H1 (cell line): ENCODE data around the gene HIC1. TPM values are rescaled to one million over a fixed set of nuclear protein-coding genes. Genes with fewer than 3 reads are reported as not detected.
A peak's percentile ranks its signal among the peaks of the same experiment; 100 is the strongest.

Experiments used
- ASH2L ChIP-seq: fragments of 200-600, 300-600 bp; sonication (generic); IDR thresholded peaks from one replicate; pipeline ENCODE4 v1.7.1; 2017; ENCODE audit warnings: low read length
- CBX8 ChIP-seq: fragments of 300-800, 300-1000 bp; sonication (generic); IDR thresholded peaks from 2 replicates; pipeline ENCODE4 v1.7.1; 2016; ENCODE audit warnings: low read depth, low read length, borderline replicate concordance
- EP300 ChIP-seq, 2 experiments: IDR thresholded peaks; 1 replicate in 1 of 2; 2 replicates in 1 of 2; pipeline ENCODE4 v1.6.1; 2011 to 2012; ENCODE audit warnings: low read depth in 2 of 2, low read length in 2 of 2, mild to moderate bottlenecking in 2 of 2, borderline replicate concordance in 1 of 2, inconsistent platforms in 1 of 2, moderate library complexity in 1 of 2
- JUN ChIP-seq: IDR thresholded peaks from 2 replicates; pipeline ENCODE4 v1.6.1; 2011; ENCODE audit warnings: low read depth, mild to moderate bottlenecking, improper control_type of control experiment, low read length
- KDM4A ChIP-seq: IDR thresholded peaks from one replicate; pipeline ENCODE4 v1.7.1; 2012; ENCODE audit warnings: low read depth, mild to moderate bottlenecking, moderate library complexity, low read length, inconsistent platforms; ENCODE audit not compliant: severe bottlenecking
- POLR2AphosphoS5 ChIP-seq: IDR thresholded peaks from 2 replicates; pipeline ENCODE4 v1.6.1; 2011; ENCODE audit warnings: low read depth, low read length
- SP2 ChIP-seq: IDR thresholded peaks from 2 replicates; pipeline ENCODE4 v1.6.1; 2012; ENCODE audit warnings: mild to moderate bottlenecking, low read length, inconsistent platforms
- TBP ChIP-seq: IDR thresholded peaks from 2 replicates; pipeline ENCODE4 v1.6.1; 2011; ENCODE audit warnings: low read depth, low read length, improper control_type of control experiment
- polyA plus RNA-seq, 7 experiments: library from polyadenylated mRNA; depleted of rRNA in 3 of 7; stranded (reverse) in 5 of 7; unstranded in 2 of 7; fragments of >200 nt in 5 of 7; fragments of 200-250 nt in 2 of 7; gene quantifications; 1 replicate in 5 of 7; 2 replicates in 1 of 7; 4 replicates in 1 of 7; pipeline versions ENCODE4 v1.2.1 to v1.2.3, GENCODE V29; 2011 to 2013; ENCODE audit warnings: missing spikeins in 2 of 7, mixed read lengths in 2 of 7
- total RNA-seq: library from RNA; stranded (reverse); fragmentation: NEBNext Ultra II Directional; extraction: Animal tissue kit (Norgen Biotek cat#: 25700); gene quantifications from 2 replicates; pipeline ENCODE4 v1.2.1, GENCODE V29; 2021
- TF ChIP-seq, protein P1 (sequence below): fragments of 300-600 bp; sonication (generic); IDR thresholded peaks from 2 replicates; pipeline ENCODE4 v1.7.1; 2012; ENCODE audit warnings: low read length, moderate library complexity, mild to moderate bottlenecking, inconsistent platforms; ENCODE audit not compliant: insufficient replicate concordance

The HIC1 gene
- total and polyA plus RNA-seq, 2 of the 8 experiments (the other 6 are each of a cell fraction or from before 2014, with no cell fraction given), result 0.06 to 0.09 TPM

DNA sequence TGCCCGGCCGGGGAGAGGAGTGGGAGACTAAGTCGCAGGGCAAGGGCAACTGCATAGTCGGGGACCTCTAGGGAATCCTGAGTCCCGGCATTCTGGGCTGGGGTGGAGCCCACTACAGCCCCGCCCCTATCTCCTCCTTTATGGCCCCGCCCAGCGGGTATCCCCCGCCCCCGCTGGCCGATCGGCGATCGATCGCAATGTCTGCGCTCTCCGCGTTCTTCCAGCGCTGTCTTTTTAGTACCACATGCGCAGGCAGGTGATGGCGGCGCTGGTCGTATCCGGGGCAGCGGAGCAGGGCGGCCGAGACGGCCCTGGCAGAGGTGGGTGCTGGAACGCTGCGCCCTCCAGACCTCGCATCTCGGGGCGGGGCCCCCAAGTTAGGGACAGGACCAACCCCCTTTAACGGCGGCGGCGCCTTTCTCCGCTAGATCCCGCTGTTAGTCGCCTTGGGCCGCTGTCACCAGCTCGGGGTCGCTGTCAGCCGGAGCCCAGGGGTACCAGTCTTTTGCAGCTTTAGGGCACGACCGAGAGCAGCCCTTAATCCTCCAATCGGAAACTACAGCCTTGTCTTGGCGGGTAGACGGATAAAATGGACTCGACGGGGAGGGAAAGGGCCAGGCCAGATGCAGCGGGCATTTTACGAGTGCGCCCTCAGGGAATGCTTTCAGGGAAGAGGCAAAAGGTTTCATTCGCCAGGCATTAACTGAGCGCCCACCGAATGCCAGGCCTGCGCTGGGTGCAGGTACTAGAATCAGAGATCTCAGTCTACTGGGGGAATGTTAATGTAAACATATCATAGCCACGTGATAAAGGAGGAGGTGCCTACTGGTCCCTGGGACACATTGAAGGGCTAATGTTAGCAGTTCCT lies 24.8 kb upstream of the HIC1 start, which contains the start of gene DPH1 (continued):
- TF ChIP-seq, protein P1, sequence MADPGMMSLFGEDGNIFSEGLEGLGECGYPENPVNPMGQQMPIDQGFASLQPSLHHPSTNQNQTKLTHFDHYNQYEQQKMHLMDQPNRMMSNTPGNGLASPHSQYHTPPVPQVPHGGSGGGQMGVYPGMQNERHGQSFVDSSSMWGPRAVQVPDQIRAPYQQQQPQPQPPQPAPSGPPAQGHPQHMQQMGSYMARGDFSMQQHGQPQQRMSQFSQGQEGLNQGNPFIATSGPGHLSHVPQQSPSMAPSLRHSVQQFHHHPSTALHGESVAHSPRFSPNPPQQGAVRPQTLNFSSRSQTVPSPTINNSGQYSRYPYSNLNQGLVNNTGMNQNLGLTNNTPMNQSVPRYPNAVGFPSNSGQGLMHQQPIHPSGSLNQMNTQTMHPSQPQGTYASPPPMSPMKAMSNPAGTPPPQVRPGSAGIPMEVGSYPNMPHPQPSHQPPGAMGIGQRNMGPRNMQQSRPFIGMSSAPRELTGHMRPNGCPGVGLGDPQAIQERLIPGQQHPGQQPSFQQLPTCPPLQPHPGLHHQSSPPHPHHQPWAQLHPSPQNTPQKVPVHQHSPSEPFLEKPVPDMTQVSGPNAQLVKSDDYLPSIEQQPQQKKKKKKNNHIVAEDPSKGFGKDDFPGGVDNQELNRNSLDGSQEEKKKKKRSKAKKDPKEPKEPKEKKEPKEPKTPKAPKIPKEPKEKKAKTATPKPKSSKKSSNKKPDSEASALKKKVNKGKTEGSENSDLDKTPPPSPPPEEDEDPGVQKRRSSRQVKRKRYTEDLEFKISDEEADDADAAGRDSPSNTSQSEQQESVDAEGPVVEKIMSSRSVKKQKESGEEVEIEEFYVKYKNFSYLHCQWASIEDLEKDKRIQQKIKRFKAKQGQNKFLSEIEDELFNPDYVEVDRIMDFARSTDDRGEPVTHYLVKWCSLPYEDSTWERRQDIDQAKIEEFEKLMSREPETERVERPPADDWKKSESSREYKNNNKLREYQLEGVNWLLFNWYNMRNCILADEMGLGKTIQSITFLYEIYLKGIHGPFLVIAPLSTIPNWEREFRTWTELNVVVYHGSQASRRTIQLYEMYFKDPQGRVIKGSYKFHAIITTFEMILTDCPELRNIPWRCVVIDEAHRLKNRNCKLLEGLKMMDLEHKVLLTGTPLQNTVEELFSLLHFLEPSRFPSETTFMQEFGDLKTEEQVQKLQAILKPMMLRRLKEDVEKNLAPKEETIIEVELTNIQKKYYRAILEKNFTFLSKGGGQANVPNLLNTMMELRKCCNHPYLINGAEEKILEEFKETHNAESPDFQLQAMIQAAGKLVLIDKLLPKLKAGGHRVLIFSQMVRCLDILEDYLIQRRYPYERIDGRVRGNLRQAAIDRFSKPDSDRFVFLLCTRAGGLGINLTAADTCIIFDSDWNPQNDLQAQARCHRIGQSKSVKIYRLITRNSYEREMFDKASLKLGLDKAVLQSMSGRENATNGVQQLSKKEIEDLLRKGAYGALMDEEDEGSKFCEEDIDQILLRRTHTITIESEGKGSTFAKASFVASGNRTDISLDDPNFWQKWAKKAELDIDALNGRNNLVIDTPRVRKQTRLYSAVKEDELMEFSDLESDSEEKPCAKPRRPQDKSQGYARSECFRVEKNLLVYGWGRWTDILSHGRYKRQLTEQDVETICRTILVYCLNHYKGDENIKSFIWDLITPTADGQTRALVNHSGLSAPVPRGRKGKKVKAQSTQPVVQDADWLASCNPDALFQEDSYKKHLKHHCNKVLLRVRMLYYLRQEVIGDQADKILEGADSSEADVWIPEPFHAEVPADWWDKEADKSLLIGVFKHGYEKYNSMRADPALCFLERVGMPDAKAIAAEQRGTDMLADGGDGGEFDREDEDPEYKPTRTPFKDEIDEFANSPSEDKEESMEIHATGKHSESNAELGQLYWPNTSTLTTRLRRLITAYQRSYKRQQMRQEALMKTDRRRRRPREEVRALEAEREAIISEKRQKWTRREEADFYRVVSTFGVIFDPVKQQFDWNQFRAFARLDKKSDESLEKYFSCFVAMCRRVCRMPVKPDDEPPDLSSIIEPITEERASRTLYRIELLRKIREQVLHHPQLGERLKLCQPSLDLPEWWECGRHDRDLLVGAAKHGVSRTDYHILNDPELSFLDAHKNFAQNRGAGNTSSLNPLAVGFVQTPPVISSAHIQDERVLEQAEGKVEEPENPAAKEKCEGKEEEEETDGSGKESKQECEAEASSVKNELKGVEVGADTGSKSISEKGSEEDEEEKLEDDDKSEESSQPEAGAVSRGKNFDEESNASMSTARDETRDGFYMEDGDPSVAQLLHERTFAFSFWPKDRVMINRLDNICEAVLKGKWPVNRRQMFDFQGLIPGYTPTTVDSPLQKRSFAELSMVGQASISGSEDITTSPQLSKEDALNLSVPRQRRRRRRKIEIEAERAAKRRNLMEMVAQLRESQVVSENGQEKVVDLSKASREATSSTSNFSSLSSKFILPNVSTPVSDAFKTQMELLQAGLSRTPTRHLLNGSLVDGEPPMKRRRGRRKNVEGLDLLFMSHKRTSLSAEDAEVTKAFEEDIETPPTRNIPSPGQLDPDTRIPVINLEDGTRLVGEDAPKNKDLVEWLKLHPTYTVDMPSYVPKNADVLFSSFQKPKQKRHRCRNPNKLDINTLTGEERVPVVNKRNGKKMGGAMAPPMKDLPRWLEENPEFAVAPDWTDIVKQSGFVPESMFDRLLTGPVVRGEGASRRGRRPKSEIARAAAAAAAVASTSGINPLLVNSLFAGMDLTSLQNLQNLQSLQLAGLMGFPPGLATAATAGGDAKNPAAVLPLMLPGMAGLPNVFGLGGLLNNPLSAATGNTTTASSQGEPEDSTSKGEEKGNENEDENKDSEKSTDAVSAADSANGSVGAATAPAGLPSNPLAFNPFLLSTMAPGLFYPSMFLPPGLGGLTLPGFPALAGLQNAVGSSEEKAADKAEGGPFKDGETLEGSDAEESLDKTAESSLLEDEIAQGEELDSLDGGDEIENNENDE, result no peak
- peak; percentile 91 for TF ChIP-seq KDM4A
- TF ChIP-seq EP300 (IDR thresholded peaks at IDR 0.05; ENCODE audit: borderline replicate concordance in 1 of 2, low read depth in 2 of 2, low read length in 2 of 2), result peak in 1 of 2 experiments; percentile 46; a peak in 1 of 3 replicates
- no peak for TF ChIP-seq SP2
- peak; percentile 89 for TF ChIP-seq ASH2L
- TF ChIP-seq TBP, result peak; percentile 64; the same call in 1 of the 2 replicates
- TF ChIP-seq CBX8, result no peak
- TF ChIP-seq JUN, result no peak
- TF ChIP-seq POLR2AphosphoS5, result peak; percentile 38; the same call in 1 of the 2 replicates
